Dermis microvascular lymphatic vessel endothelial cell (primary cell): ENCODE measurements around the gene COL25A1. TPM values are rescaled to one million over a fixed set of nuclear protein-coding genes. Genes with fewer than 3 reads are reported as not detected.
"Not testable (repeated sequence)": the region's sequence is repeated elsewhere in the genome, so short reads cannot be mapped to it uniquely, and the experiment has no call there.

Experiments
- DNase-seq, 2 donors: peaks; one replicate each; pipeline versions ENCODE4 v3.0.0 to v3.0.0-alpha.2; 2010; ENCODE audit warnings: low read depth in 2 of 2
- total RNA-seq: library from RNA; depleted of rRNA; stranded (reverse); fragments of >200 nt; gene quantifications from 2 replicates; pipeline ENCODE4 v1.2.1, GENCODE V29; 2014

COL25A1 gene
- total RNA-seq, 1 donor from 2014 or later: 0.13 TPM

- DNase-seq: no peak
Measured at GRCh38 chr4:109016200-109016599, 286.3 kb downstream of the COL25A1 start.

DNA sequence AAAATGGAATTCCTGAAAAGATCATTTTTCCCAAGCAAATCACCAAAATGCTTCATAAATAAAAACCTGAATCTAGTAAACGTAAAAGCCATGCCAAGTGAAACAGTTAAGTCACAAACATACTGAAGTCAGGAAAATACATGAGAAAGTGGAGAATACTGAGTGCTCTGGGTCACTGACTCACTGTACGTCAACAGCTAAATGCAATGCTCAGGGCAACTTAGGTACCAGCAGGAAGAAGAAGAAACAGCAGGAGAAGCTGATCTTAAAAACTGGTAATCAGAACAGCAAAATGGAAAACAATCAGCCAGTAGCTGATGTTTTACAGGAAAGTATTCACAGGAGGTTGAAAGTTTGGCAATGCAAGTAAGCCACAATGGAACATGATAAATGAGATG lies 287.0 kb downstream of the COL25A1 start:
- DNase-seq: peak in 1 of 2 donors; percentile 26

DNA sequence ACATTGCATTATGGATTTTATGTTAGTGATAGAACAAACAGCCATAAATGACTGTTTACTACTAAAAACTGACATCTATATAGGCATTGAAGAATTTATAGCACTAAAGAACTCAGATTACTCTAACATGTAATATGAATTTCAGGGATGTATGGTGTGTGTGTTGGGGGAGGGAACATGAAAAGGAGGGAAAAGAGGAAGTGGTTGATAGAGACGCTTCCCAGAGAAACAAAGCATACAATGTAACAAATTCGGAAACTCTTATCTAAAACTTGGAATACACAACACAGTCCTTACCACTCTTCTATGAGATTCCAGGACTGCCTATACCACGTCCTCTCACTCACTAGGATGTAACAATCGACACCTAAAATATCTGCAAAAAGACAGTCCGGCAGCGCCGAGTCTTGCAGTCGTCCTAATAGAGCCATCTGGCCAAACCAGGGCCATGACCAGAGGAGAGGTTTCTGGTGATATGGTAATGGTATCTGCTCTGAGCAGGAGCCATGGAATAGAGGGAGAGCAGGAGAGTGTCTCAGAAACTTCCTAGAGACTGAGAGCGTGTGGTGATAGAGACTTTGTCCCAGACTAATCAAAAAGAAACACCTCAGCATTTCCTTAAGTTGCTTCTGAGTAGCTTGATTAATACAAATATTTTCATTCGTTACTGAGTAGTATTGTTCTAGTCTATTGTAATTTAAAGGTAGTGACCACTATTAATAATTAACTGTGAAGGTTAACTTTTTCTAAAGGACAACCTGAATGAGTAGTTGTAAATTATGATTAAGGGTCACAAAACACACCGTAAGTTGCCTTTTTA lies 287.7 kb downstream of the COL25A1 start:
- no peak for DNase-seq

- no peak for DNase-seq
Measured at GRCh38 chr4:109012286-109012880, 290.1 kb downstream of the COL25A1 start.

DNA sequence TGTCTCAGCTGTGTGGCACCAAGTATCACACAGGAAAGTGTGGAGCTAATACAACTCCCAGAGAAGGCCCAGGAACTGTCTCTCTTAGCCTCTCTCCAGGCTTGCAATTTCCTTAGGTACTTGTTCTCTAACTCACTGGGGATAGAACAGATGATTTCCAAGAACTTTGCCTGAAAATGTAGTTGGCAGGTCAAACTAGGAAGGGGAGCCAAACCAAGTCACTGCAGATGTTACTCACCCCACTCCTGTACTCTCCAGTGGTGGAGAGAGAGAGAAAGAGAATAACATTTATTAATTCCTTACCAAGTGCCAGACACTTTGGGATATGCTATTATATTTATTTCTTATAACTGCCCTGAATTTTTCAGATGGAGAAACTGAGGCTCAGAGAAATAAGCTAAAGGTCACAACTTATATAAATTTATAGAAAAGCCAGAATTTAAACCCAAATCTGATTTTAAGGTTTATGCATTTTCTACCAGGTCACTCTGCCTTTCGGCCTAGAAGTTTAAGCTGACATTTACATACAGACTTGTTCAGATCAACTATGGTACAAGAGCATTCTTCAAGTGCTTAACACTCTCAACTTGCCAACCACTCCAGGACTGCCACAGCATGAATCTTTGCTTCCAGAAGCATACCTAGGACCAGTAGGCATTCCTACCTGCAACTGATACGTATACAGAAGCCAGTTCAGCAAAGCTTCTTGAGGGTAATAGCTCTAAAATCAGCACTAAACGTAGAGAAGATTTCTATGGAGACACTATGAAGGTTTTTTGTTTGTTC lies 291.0 kb downstream of the COL25A1 start:
- DNase-seq: no peak

DNA sequence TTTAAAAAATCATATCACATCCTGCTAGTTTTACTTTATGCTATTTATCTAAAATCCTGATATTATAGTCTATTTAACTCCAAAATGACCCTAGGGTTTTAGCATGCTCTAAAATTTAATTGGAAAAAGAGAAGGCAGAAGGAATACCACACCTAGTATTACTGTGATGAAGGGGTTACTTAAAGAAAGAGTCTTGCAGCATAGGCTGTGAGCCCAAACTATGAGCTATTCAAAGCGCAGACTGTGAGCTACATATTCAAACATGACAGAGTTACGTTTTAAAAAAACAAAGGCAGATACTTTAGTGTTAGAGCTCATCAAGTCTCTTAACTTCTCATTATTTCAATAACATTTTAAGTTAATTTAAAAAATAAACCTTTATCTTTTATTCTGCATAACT lies 291.9 kb downstream of the COL25A1 start:
- no peak for DNase-seq

DNA sequence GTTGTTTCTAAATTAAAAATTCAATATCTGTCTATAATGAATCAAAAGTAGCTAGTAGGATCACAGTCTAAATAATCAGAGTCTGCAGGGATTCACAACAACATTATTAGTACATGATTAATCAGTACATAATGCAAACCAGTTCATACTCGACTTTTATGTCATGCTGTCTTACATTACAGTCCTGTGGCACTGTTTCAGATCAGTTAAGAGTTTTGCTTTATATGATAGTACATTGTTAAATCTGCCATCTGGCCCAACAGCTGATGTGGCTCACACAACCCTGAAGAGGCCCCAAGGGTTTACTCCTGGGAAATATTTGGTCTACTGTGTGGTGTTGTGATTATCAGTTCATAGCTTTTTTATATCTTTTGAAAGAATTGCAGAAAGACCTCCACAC lies 292.5 kb downstream of the COL25A1 start:
- DNase-seq: no peak

DNA sequence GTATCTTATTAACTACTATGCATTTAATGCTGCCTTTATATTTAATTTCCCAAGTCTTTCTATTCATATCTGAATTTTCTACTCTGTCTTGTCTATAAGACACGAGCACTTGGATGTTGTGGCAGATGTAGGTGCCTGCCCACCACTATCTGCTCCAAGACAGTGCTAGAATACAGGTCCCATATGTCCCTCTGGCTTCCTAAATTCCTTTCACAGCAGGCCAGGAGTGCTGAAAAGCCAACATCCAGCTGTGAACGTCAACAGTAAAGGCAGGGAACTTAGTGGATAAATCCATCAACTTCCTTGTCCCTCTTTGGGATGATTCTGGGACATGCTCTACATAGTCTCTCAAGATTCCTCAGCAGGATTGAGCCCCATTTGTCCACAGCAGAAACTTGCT lies 294.5 kb downstream of the COL25A1 start:
- no peak for DNase-seq

- peak in 1 of 2 donors; percentile 7 for DNase-seq
Measured at GRCh38 chr4:109005523-109005922, 296.9 kb downstream of the COL25A1 start.

GRCh38 chr4:109004418-109004817 lies 298.0 kb downstream of the COL25A1 start:
- no peak for DNase-seq

DNA sequence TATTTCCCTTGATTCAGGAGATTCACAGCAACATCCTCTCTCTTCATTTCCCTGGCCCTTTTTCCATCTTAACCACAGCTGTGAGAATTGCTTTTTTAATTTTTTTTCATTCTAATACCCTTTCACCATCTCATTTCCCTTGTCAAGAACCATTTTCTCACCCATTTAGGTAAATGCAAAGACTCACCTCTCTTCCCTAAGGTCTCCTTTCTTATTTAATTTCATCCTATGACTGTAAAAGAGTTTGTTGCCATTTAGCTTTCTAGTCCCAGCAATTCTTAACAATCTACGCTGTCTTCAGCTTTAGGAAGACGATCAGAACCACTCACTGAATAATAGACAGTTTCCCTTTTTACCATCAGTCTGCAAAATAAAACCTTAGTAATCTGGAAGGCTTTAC lies 298.5 kb downstream of the COL25A1 start:
- DNase-seq: no peak

DNA sequence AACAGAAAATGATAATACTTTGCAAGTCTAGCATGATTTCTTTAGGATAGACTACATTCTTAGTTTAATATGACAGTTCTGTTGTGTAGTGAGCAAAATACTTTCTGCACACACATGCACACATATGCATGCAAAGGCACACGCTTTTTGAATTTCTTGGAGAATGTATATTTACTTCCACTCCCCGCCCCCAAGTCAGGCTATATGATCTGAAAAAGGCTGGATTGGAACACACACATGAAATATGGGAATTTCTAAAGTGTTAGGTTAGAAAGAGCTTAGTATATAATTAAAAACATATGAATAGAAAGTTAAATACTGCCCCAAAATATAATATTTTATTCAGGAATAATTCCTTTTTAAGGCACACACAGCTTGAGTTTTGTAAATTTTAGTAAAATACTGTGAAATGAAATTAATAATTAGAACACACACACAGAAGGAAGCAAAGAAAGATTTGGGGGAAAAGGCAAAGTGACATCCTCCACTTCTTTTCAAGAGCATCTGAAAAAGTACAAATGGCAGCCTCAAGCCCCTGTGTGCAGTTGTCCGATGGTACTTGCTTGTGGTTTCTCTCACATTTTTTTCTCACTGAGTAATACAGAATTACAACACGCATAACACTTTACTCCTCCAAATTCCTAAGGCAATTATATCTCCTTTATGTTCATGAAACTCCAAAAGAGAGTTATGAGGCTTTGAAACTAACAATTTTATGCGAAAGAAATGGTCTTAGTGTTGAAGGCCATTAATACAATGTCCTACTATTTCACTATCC lies 310.7 kb downstream of the COL25A1 start:
- no peak for DNase-seq

DNA sequence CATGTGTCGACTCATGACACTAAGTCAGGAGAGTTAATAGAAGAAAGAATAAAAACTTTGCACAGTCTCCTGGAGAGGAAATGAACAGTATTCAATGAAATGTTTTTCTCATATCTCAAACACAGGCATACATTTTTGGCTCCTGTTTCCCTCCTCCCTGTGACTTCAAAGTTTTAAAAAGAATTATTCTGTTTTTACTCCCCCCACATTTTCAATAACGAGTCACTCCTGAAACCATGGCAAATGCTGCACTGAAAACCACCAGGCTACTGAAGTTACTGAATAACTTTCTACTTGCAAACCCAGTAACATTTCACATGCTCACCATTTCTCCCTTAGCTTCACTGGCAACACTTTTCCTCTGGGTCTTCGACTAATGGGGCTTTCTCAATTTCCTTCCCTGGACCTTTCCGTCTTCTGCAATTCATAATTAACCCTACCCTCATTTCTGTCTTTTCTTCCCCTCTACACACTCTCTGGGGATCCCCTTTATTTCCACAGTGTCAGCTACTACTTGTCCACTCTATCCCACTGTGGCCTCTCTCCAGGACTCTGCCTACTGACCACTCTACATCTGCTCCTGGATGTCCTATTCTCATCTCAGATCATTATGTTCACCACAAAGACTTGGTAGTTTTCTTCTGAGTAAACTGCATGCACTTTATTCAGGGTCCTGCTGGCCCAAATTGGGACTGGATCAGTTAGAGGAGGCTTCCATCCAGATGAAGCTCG lies 313.8 kb downstream of the COL25A1 start:
- no peak for DNase-seq

- DNase-seq: not testable (repeated sequence)
Measured at GRCh38 chr4:108984495-108984894, 318.0 kb downstream of the COL25A1 start.

DNA sequence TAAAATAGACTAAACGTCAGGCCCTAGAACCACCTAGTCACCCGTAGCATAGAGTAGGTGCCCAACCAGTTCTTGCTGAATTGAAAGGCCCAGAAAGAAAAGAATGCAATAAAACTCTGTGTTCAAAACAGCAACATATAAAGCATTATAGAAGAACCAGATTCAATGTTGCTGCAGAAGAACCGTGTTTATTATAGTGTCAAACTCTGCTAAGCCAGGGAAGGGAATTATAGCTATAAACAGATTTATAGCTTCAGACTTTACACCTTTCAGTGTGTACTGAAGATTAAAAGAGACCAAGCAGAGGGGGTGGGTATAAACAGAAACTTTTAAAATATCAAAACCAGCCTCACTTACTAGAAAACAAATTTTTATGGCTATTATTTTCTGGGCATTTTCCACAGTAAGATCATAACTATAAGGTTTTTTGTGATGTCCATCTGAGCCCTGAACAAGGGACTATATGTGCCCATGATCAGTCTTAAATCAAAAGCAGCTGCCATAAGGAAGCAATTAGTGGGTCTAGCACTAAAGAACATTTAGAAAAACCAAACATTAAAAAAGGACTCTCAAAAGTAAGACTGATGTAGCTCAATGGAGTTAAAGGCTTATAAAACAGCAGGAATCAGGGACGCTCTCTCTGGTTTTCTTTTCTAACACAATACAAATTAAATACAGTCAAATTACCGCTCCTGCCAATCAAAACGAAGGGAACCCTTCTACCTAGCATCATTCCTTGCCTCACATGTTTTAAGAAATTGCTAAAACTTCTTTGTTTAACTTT lies 319.9 kb downstream of the COL25A1 start:
- DNase-seq: no peak

DNA sequence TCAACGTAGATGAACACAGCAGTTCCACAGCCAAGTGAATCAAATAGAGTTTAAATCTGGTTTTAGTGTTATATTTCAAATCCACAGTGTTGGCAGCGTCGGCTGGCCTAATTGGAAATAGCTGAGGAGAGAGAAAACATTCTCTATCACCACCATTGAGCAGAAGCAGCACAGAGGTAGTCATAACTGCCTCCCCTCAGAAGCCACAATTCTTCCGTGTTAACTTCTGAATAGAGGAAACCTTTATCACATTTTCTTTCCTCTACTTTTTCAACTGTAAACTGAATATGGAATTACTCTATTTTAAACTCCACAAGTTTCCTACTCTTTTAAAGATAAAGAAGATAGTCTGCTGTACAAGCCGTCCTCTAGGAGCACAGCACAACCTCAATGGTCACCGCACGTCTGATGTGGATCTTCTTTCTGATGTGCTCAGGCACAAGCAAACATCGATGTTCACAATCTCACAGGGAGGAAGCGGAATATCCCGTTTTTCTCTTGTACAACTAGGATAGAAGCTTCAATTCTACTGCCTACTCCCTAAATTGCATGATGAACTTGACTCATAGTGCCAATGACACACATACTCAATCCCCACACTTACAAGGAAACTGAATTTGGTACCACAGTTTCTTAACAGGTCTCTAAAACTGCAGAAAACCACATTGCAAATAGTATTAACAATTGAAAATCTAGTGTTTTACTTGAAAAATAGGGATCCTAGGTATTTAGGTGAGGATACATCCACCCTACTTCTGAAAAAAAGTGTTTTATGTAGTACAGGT lies 321.8 kb downstream of the COL25A1 start:
- DNase-seq: no peak

GRCh38 chr4:108979759-108980158 lies 322.7 kb downstream of the COL25A1 start:
- no peak for DNase-seq

- no peak for DNase-seq
Measured at GRCh38 chr4:108978066-108978465, 324.4 kb downstream of the COL25A1 start.

- DNase-seq: no peak
Measured at GRCh38 chr4:108972613-108973283, 329.7 kb downstream of the COL25A1 start.
